ENCODE data around the gene CMSS1.

Gene CMSS1

DNA sequence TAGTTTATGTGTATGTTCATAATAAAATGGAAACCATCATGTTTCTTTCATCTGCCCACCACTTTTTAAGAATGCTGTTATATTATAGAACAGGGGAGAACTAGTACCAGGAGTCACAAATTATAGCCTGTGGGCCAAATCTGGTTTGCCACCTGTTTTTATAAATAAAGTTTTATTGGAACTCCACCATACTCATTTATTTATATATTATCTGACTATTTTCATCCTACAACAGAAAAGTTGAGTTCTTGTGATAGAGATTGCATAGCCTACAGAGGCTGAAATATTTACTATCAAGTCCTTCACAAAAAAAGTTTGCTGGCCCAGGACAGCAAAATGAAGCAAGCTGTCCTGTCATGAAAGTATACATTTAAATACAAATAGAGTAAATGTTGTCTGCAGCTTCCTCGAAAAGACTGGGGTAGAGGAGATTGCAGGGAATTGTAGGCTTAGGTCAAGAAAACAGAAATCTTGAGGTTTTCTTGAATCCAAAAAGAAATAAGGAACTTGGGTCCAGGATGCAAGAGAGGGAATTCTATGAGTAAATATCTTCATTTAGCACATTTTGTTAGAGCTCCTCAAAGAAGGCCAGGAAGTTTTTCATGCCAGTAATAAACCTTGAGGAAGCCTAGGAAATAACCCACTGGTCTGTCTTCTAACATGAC is 255.5 kb downstream of the CMSS1 start:
- Histone ChIP-seq H3K79me2 (ENCODE audit: control insufficient read depth, insufficient read depth, low read length, unreplicated experiment) (no peaks in the 10 kb centered on the region), H2AFZ (ENCODE audit: low read length, unreplicated experiment) (no peak overlapping the region), H3K36me3 (ENCODE audit: insufficient read depth, low read length) (no peaks in the 10 kb centered on the region), H3K4me3 (ENCODE audit: low read depth, low read length) (no peak overlapping the region), H3K27me3 (ENCODE audit: insufficient read depth, low read length) (no peaks in the 10 kb centered on the region), H3K27ac (ENCODE audit: low read depth, low read length) (no peak overlapping the region), H3K4me1 (ENCODE audit: control insufficient read depth, insufficient read depth, low read length, unreplicated experiment) (no peaks in the 10 kb centered on the region)

DNA sequence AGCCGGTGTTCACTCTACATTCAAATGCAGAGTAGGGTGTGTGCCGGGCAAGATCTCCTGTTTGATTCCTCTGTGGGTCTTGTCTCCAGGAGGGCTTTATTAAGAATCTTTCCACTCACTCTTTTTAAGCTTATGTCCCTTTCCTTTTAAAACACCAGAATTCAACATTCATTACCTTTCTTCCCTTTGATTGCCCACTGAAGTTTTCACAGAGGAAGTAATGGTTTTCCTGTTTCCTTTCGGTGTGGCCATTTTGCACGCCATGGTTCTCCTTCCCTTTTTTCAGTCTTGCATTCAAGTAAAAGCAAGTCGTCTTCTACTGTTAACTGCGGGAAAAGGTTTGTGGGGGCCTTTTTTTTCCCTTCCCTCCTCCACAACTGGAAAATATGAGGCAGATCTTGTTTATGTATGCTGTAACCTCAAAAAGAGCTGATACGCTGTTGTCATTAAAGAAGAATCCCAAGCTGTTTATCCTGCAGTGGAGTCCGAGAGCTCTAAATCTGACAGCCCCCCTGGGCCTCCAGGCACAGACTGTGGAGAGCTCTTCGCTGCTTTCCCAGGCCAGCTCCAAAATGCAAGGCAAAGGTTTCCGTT is 256.1 kb downstream of the CMSS1 start:
- H3K4me1 ChIP-seq (ENCODE audit: control insufficient read depth, insufficient read depth, low read length, unreplicated experiment) = no peaks in the 10 kb centered on the region
- no peaks in the 10 kb centered on the region for H3K79me2 ChIP-seq (ENCODE audit: control insufficient read depth, insufficient read depth, low read length, unreplicated experiment)
- no peaks in the 10 kb centered on the region for H3K27me3 ChIP-seq (ENCODE audit: insufficient read depth, low read length)
- H2AFZ ChIP-seq (ENCODE audit: low read length, unreplicated experiment) = no peak overlapping the region
- H3K36me3 ChIP-seq (ENCODE audit: insufficient read depth, low read length) = no peaks in the 10 kb centered on the region
- no peak overlapping the region for H3K27ac ChIP-seq (ENCODE audit: low read depth, low read length)
- H3K4me3 ChIP-seq (ENCODE audit: low read depth, low read length) = no peak overlapping the region

DNA sequence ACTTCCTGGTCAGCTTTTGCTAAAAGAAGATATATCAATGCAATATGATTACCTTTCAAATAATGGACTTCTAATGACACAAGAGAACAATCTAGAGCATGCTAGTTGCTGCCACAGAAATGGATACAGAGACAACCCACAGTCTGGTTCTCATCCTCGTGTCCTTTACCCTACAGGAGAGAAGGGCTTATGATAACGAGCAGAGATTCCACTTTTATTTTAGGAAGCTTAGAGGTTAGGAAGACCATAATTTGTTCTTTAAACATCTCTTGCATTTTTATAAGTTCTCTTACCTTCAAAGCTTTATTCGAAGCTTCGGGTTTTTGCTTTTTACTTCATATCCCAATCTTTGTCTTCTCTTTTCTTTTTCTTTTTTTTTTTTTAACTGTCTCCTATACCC is 257.5 kb downstream of the CMSS1 start:
- H2AFZ ChIP-seq (ENCODE audit: low read length, unreplicated experiment) = no peak overlapping the region
- no peaks in the 10 kb centered on the region for H3K79me2 ChIP-seq (ENCODE audit: control insufficient read depth, insufficient read depth, low read length, unreplicated experiment)
- H3K27ac ChIP-seq (ENCODE audit: low read depth, low read length) = no peak overlapping the region
- H3K36me3 ChIP-seq (ENCODE audit: insufficient read depth, low read length) = no peaks in the 10 kb centered on the region
- H3K4me3 ChIP-seq (ENCODE audit: low read depth, low read length) = no peak overlapping the region
- H3K27me3 ChIP-seq (ENCODE audit: insufficient read depth, low read length) = no peaks in the 10 kb centered on the region
- H3K4me1 ChIP-seq (ENCODE audit: control insufficient read depth, insufficient read depth, low read length, unreplicated experiment) = no peaks in the 10 kb centered on the region

DNA sequence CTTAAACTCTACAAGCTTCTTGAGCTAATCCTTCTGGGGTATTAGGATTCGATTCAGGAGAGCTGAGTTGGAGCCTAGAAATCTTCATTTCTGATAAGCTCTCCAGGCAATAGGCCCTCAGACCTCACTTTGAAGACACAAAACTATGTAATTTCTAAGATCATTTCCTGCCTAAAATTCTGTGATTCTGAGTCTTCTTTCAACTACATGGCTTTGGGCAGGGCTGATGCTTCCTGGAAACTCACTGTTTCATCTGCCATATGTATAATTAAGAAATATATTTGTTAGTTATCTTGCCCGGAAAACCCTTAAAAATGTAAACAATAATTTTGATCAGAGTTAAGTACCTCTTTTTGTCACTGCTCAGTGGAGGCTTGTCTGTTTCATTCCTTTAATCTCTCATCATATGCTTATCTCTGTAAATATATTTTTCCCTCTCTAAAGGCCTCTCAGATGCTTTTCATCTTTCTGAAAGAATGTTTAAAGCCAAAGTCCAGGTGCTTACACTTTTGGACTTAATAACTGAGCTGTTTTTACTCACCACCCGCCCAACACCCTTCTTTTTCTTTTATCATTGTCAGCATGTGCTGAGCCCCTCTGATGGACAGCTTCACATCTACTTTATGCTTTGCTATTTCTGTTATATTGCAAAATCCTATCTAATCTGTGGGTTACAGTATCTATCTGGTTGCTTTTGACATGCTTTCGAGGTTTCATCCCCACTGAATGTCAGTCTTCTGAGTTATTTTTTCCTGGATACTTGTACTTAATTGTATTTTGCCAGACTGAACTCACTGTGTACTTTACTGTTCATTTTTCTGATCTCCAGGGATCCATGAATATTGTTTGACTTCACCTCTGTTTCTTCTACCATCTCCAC is 258.4 kb downstream of the CMSS1 start:
- Histone ChIP-seq H3K27me3 (ENCODE audit: insufficient read depth, low read length) (no peaks in the 10 kb centered on the region), H3K4me1 (ENCODE audit: control insufficient read depth, insufficient read depth, low read length, unreplicated experiment) (no peaks in the 10 kb centered on the region), H3K4me3 (ENCODE audit: low read depth, low read length) (no peak overlapping the region), H2AFZ (ENCODE audit: low read length, unreplicated experiment) (no peak overlapping the region), H3K36me3 (ENCODE audit: insufficient read depth, low read length) (no peaks in the 10 kb centered on the region), H3K27ac (ENCODE audit: low read depth, low read length) (no peak overlapping the region), H3K79me2 (ENCODE audit: control insufficient read depth, insufficient read depth, low read length, unreplicated experiment) (no peaks in the 10 kb centered on the region)

DNA sequence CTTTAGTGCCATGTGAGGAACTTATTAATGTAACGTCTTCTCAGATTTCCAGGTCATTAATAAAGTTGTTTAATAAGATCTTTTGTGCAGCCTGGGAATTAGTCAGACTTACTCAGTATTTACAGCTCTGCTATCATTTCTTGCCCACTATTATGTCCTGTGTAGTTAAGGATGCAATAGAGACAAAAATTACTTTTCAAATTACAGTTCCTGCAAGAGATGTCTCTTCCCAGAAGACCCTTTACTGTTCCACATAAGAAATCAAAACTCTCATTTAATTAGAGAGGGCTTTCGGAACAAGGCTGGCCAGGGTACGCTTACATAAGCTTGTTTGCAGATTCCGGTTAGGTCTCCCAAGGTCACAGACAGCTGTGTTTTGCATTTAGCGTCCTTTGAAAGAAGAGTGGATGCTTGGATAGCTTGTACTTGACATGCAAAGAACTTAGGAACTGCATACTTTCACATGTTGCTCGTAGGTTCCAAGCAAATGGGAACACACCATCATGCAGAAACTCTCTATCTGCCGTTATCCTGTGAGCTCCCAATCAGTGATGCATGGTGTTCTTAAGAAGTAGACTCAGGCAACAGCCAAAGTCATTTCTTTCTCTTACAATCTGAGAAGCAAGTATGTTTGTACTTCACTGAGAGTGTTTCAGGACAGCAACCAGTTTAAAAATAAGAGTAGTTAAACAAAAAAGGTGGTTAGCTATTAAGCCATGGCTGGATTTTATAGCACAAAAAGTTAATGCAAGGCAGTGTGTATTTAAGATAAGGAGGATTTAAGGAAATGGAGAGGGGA is 259.3 kb downstream of the CMSS1 start:
- Histone ChIP-seq H3K4me1 (ENCODE audit: control insufficient read depth, insufficient read depth, low read length, unreplicated experiment) (no peaks in the 10 kb centered on the region), H3K27ac (ENCODE audit: low read depth, low read length) (no peak overlapping the region)

DNA sequence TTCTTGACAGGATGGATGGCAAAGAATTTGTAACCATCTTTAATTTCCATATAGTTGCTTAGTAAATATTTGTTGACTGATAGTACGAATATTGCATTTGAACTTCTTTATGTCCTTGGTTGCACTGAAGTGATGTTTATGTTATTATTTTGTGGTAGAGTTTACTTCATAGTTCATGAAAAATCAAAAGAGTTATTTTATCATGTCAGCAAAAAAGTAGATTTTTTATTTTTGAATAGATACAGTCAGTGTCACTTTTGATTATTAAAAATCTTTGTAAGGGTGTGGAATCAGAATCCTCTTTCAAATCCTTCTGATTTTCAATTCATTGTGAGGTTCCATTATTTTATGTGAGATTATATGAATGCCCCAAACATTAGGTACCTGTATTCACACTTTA is 261.7 kb downstream of the CMSS1 start:
- Histone ChIP-seq H3K4me3 (ENCODE audit: low read depth, low read length) (no peak overlapping the region), H3K27me3 (ENCODE audit: insufficient read depth, low read length) (no peaks in the 10 kb centered on the region), H3K27ac (ENCODE audit: low read depth, low read length) (no peak overlapping the region), H3K36me3 (ENCODE audit: insufficient read depth, low read length) (no peaks in the 10 kb centered on the region), H3K79me2 (ENCODE audit: control insufficient read depth, insufficient read depth, low read length, unreplicated experiment) (no peaks in the 10 kb centered on the region), H3K4me1 (ENCODE audit: control insufficient read depth, insufficient read depth, low read length, unreplicated experiment) (no peaks in the 10 kb centered on the region), H2AFZ (ENCODE audit: low read length, unreplicated experiment) (no peak overlapping the region)

More for the DNA sequence above, 259.3 kb downstream of the CMSS1 start:
- no peaks in the 10 kb centered on the region for H3K79me2 ChIP-seq (ENCODE audit: control insufficient read depth, insufficient read depth, low read length, unreplicated experiment)
- no peak overlapping the region for H3K4me3 ChIP-seq (ENCODE audit: low read depth, low read length)
- no peaks in the 10 kb centered on the region for H3K27me3 ChIP-seq (ENCODE audit: insufficient read depth, low read length)
- H2AFZ ChIP-seq (ENCODE audit: low read length, unreplicated experiment) = no peak overlapping the region
- no peaks in the 10 kb centered on the region for H3K36me3 ChIP-seq (ENCODE audit: insufficient read depth, low read length)

DNA sequence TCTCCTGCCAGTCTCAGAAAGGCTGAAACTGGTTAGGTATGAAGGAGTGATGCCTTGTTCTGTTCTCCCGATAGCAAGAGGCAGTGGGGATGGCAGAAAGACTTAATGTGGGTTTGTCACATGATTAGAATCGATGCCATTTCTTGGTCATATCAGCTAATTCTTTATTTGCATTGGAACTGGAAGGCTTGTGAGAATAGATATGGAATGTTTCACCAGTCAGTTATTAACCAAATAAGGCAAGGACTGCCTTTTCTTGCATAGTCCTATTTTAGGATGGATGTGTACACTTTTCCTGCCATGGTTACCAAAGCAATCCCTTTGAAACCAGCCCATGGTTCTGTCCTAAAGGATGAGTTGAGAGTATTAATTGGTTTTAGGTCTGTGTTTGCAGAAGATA is 262.9 kb downstream of the CMSS1 start:
- Histone ChIP-seq H3K79me2 (ENCODE audit: control insufficient read depth, insufficient read depth, low read length, unreplicated experiment) (no peaks in the 10 kb centered on the region), H3K4me3 (ENCODE audit: low read depth, low read length) (no peak overlapping the region), H3K27me3 (ENCODE audit: insufficient read depth, low read length) (no peaks in the 10 kb centered on the region), H3K4me1 (ENCODE audit: control insufficient read depth, insufficient read depth, low read length, unreplicated experiment) (no peaks in the 10 kb centered on the region), H3K27ac (ENCODE audit: low read depth, low read length) (no peak overlapping the region), H3K36me3 (ENCODE audit: insufficient read depth, low read length) (no peaks in the 10 kb centered on the region), H2AFZ (ENCODE audit: low read length, unreplicated experiment) (no peak overlapping the region)

DNA sequence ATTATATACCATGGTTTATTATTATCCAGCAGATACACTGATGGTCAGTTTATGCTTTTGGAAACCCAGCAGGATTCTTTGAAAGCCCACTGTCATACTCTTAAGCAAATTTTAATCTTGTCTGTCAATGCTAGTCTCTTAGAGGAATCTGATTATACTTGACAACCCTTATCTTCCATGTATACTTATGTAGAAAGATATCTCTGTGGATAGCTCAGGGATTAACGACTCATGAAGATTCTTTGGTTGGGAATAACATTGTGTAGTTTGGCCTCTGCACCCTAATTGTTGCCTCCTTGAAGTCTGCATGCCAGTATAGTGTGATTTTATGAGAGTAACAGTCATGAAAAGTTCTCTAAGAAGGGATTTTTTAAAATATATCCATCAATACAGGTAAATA is 263.6 kb downstream of the CMSS1 start:
- no peaks in the 10 kb centered on the region for H3K27me3 ChIP-seq (ENCODE audit: insufficient read depth, low read length)
- H3K79me2 ChIP-seq (ENCODE audit: control insufficient read depth, insufficient read depth, low read length, unreplicated experiment) = no peaks in the 10 kb centered on the region
- H3K27ac ChIP-seq (ENCODE audit: low read depth, low read length) = no peak overlapping the region
- H3K4me3 ChIP-seq (ENCODE audit: low read depth, low read length) = no peak overlapping the region
- no peak overlapping the region for H2AFZ ChIP-seq (ENCODE audit: low read length, unreplicated experiment)
- no peaks in the 10 kb centered on the region for H3K36me3 ChIP-seq (ENCODE audit: insufficient read depth, low read length)
- H3K4me1 ChIP-seq (ENCODE audit: control insufficient read depth, insufficient read depth, low read length, unreplicated experiment) = no peaks in the 10 kb centered on the region

DNA sequence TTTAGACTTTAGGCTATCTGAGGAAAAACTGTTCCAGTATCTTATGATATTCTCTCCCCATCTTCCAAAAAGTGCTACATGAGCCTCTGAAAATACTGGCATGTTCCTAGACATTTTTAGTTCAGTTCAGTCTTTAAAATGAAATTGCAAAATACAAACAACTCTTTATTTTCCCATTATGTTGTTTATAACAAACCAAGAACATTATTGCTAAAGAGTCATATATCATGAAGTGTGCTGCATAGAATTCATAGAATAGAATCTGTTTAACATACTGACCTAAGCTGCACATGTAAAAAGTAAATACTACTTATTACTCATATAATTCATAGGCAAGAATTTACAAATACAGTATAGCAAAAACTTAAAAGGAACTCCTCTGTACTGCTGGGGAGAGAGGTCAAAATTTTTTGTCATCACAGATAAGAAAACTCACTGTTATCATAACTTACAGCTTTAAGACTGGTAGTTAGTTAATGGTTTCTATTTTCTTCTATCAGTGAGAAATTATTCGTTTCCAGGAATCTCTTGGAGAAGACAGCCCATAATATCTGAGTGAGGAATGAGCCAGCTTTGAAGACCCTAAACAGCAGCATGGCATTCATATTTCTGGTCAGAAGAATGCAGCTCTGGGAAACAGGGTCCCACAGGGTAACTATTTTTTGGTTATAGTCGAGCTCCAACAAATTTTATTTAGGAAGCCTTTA is 264.5 kb downstream of the CMSS1 start:
- H3K27ac ChIP-seq (ENCODE audit: low read depth, low read length) = no peak overlapping the region
- H3K4me1 ChIP-seq (ENCODE audit: control insufficient read depth, insufficient read depth, low read length, unreplicated experiment) = peaks cover 6% of the 10 kb centered on the region

DNA sequence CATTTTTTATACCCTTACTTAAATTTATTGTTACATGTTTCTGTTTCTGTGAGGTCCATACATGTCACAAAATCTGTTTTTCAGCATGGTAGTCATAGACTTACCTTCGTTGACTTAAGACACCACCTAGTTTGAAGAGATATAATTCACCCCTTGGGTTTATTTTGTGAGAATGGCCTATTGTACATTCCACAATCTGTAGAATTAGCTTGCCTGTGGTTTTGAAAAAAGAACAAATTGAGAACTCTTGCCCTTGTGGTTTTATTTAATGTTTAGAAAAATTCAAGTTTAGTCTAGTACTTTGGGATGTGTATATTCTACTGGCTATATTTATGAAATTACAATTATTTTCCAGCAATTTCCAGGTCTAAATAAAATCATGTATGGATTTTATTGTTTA is 265.1 kb downstream of the CMSS1 start:
- Histone ChIP-seq H2AFZ (ENCODE audit: low read length, unreplicated experiment) (no peak overlapping the region), H3K4me1 (ENCODE audit: control insufficient read depth, insufficient read depth, low read length, unreplicated experiment) (peaks cover 6% of the 10 kb centered on the region), H3K79me2 (ENCODE audit: control insufficient read depth, insufficient read depth, low read length, unreplicated experiment) (no peaks in the 10 kb centered on the region), H3K27me3 (ENCODE audit: insufficient read depth, low read length) (no peaks in the 10 kb centered on the region), H3K4me3 (ENCODE audit: low read depth, low read length) (no peak overlapping the region), H3K27ac (ENCODE audit: low read depth, low read length) (no peak overlapping the region), H3K36me3 (ENCODE audit: insufficient read depth, low read length) (no peaks in the 10 kb centered on the region)

More for the DNA sequence above, 264.5 kb downstream of the CMSS1 start:
- H3K36me3 ChIP-seq (ENCODE audit: insufficient read depth, low read length) = no peaks in the 10 kb centered on the region
- no peaks in the 10 kb centered on the region for H3K79me2 ChIP-seq (ENCODE audit: control insufficient read depth, insufficient read depth, low read length, unreplicated experiment)
- H3K27me3 ChIP-seq (ENCODE audit: insufficient read depth, low read length) = no peaks in the 10 kb centered on the region
- H2AFZ ChIP-seq (ENCODE audit: low read length, unreplicated experiment) = no peak overlapping the region
- no peak overlapping the region for H3K4me3 ChIP-seq (ENCODE audit: low read depth, low read length)

Data from ACC112 (cell line).